ENCODE data around the gene CCDC13.

DNA sequence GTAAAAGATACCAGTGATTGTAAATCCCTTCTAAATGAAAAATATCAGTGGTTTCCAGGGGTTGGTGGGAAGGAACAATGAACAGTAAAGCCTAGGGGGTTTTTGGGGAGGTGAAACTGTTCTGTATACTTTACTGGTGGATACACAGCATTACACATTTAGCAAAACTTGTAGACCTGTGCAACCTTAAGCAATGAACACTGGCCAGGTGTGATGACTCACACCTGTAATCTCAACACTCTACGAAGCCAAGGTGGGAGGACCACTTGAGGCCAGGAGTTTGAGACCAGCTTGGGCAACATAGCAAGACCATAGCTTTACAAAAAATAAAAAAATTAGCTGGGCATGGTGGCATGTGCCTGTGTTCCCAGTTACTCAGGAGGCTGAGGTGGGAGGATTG is 1.8 kb downstream of the CCDC13 start:
- no peak for TF ChIP-seq EZH2 (IDR thresholded peaks at IDR 0.05; ENCODE audit: borderline replicate concordance, low read depth, low read length, severe bottlenecking)
- TF ChIP-seq CTCF (IDR thresholded peaks at IDR 0.05; ENCODE audit: extremely low read depth in 1 of 2, insufficient read depth in 1 of 2, low read depth in 1 of 2, low read length in 2 of 2): no peak
- no peak for TF ChIP-seq POLR2A (IDR thresholded peaks at IDR 0.05; ENCODE audit: low read depth, low read length)
- TF ChIP-seq, protein P1, sequence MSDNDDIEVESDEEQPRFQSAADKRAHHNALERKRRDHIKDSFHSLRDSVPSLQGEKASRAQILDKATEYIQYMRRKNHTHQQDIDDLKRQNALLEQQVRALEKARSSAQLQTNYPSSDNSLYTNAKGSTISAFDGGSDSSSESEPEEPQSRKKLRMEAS (IDR thresholded peaks at IDR 0.05; ENCODE audit: insufficient read depth, insufficient read length): no peak
- TF ChIP-seq GATA2 (IDR thresholded peaks at IDR 0.05; ENCODE audit: insufficient read depth, insufficient read length, low read depth, low read length): no peak

All from endothelial cell of umbilical vein (primary cell).